ENCODE data around the gene RNU1-2.

GRCh38 chr1:16944038-16944437 lies 48.3 kb downstream of the RNU1-2 start:
- TF ChIP-seq CTCF (IDR thresholded peaks at IDR 0.05) (no peak), POLR2A (IDR thresholded peaks at IDR 0.05) (no peak), POLR2AphosphoS5 (IDR thresholded peaks at IDR 0.05) (no peak), EP300 (IDR thresholded peaks at IDR 0.05) (no peak)
